Stimulated activated CD4-positive, alpha-beta T cell treated with anti-CD3 and anti-CD28 coated beads, Interleukin-1b, Interleukin-23, amount 100 ng/mL, for 24 hours (primary cell): ENCODE measurements around the gene MAPK8IP3.
"Not testable (repeated sequence)": the region's sequence is repeated elsewhere in the genome, so short reads cannot be mapped to it uniquely, and the experiment has no call there.

ENCODE experiments used
- DNase-seq, 4 experiments: peaks; one replicate each; pipeline ENCODE4 v3.0.0-alpha.2; 2020; ENCODE audit warnings: low read depth in 4 of 4, low spot score in 1 of 4

MAPK8IP3 gene

DNA sequence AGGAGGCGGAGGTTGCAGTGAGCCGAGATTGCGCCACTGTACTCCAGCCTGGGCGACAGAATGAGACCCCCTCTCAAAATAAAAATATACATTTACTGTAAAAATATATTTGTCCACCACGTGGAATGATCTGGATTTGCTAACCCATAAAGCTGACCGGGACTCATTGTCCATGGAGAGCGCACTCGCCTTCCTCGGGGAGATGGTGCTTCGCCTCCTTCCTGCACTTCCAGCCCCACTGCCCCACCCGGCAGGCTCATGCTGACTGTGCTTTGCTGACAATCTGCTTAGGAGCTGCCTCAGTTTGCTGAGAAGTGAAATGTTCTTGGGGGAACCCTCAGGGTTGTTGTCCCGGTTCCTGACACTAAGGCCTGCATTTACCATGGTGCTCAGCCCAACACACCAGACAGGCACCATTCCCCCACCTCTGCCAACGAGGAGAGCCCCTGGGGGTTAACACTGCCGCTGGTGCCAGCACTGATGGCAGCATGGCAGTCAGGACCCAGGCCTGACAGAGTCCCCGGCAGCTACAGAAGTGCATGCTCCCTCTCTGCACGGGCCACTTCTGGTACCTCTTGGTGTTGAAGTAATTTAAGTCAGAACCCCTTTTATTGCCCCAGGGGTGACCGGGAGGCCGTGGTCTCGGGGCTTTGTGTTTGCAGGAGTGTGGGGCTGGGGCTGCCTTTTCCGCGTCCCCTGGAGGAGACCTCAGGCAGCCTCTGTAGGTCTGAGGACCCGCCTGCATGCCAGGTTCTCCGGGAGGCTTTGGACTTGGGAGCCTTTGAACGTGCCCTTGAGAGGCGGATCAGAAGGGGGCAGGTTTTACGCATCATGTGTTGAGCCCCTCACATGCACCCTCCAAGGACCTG lies 79.2 kb downstream of the MAPK8IP3 start:
- DNase-seq = no peak

GRCh38 chr16:1785846-1786170 lies 79.8 kb downstream of the MAPK8IP3 start:
- no peak for DNase-seq

GRCh38 chr16:1786242-1787055 lies 80.5 kb downstream of the MAPK8IP3 start:
- no peak for DNase-seq

- DNase-seq = no peak
Observed at GRCh38 chr16:1787056-1787321, 81.0 kb downstream of the MAPK8IP3 start.

DNA sequence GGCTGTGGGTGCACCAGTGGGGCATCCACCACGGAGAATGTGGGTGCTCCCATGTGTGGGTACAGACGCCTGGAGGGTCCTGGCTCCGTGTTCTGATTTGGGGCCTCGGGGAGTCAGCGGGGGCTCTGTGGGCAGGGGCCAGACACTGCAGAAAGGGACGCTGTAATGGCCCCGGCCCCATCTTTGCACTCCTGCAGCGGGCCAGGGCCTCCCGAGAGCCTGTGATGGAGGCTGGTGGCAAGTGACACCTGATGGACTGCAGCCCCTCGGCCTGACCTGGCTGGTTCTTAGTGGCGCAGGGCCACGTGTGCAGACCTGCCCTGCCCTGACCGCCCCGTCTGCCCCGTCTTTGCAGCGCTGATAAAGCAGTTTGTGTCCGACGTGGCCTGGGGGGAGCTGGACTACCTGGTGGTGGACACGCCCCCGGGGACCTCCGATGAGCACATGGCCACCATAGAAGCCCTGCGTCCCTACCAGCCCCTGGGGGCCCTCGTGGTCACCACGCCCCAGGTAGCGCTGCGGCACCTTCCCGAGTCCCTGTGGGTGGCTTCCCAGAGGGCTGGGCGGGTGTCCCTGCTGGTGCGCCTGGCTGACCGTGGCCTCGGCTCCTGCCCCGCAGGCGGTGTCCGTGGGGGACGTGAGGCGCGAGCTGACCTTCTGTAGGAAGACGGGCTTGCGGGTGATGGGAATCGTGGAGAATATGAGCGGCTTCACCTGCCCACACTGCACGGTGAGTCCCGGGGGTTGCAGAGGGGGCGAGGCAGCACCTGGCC lies 81.5 kb downstream of the MAPK8IP3 start:
- DNase-seq = no peak

DNA sequence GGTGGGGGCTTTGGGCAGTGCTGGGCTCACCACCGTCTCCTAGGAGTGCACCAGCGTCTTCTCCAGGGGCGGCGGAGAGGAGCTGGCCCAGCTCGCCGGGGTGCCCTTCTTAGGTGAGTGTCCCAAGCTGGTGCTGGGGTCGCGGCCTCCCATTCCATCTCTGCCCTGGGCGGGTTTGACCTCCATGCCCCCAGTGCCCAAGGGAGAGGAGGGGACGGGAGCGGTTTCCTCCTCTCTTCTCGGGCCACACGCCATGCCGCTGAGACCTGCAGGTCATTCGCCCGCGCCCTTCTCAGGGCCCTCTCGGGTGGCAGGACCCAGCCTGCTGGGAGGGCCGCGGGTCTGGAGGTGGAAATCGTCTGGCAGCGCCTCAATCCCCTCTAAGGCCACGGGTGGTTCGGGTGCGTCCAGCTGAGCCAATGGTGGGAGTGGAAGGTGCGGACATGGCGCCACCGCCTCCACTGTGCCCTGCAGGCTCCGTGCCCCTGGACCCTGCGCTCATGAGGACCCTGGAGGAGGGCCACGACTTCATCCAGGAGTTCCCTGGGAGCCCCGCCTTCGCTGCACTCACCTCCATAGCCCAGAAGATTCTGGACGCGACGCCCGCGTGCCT lies 82.2 kb downstream of the MAPK8IP3 start:
- DNase-seq = no peak

DNA sequence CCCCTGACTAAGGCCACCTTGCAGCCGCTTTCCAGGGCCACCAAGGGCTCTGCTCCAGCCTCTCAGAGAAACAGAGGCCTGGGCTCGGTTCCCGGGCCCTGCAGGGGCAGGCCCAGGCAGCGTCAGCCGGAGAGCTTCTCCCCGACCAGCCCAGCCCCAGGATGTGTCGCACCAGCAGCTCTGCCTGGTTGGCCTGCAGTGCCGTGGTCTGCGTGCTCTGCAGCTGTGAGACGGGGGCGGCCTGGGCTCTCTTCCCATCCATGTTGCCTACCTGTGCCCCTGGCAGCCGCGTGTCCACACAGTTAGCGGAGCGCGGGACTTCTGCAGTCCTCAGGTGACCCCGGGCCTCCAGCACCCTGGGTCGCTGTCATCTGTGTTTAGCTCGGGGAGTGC lies 82.7 kb downstream of the MAPK8IP3 start:
- no peak for DNase-seq

- no peak for DNase-seq
Observed at GRCh38 chr16:1789643-1790045, 83.6 kb downstream of the MAPK8IP3 start.

- DNase-seq = no peak
Observed at GRCh38 chr16:1790261-1790610, 84.2 kb downstream of the MAPK8IP3 start.

GRCh38 chr16:1790611-1791255 lies 84.7 kb downstream of the MAPK8IP3 start:
- no peak for DNase-seq

- DNase-seq = no peak
Observed at GRCh38 chr16:1791256-1791942, 85.4 kb downstream of the MAPK8IP3 start.

- DNase-seq = no peak
Observed at GRCh38 chr16:1791943-1792812, 86.2 kb downstream of the MAPK8IP3 start.

GRCh38 chr16:1792836-1793577 lies 87.0 kb downstream of the MAPK8IP3 start:
- no peak for DNase-seq

- no peak for DNase-seq
Observed at GRCh38 chr16:1793578-1794220, 87.7 kb downstream of the MAPK8IP3 start, which contains the start of gene IGFALS. IGFALS (minus strand) TSS chr16:1793705; CDS start chr16:1793652, 53 bp downstream.

DNA sequence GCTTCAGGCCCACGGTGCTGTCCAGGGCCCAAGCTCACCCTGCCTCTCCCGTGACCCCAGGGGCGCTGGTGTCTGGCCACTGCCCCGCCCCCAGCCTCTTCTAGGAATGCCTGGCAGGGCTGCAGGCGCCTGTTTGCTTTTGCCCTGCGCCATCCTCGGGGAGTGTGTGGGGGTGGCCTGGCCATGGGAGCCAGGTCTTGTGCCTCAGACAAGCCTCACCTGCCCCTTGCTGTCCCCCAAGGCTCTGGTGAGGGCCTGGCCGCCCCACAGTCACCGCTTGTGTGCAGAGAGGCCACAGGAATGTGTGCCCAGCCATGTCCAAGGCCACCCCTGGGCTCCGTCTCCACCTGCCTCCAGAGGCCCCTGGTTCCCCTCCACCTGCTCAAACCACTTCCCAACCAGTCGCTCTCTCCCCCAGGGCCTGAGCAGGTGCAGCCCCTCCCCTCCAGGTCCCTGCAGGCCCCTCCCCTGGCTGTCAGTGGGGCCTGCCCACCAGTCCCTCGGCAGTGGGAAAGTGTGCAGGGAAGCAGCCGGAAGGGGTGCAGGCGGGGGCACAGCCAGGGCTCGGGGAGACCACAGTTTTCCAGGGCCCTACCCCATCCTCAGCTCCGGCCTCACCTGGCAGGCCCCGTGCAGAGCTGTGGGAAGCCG lies 88.4 kb downstream of the MAPK8IP3 start:
- no peak for DNase-seq

- no peak for DNase-seq
Observed at GRCh38 chr16:1794908-1795666, 89.1 kb downstream of the MAPK8IP3 start.

- not testable (repeated sequence) for DNase-seq
Observed at GRCh38 chr16:1799263-1799662, 93.3 kb downstream of the MAPK8IP3 start.
